GM12873 (cell line): ENCODE results near the gene PTPN2.

Experiments used
- TF ChIP-seq, protein P1 (sequence below): IDR thresholded peaks from 2 replicates; pipeline ENCODE4 v1.5.1; 2012; ENCODE audit warnings: low read depth, mild to moderate bottlenecking, moderate library complexity, low read length, control low read depth; ENCODE audit not compliant: insufficient read depth; ENCODE audit errors: missing control alignments

PTPN2 gene

DNA sequence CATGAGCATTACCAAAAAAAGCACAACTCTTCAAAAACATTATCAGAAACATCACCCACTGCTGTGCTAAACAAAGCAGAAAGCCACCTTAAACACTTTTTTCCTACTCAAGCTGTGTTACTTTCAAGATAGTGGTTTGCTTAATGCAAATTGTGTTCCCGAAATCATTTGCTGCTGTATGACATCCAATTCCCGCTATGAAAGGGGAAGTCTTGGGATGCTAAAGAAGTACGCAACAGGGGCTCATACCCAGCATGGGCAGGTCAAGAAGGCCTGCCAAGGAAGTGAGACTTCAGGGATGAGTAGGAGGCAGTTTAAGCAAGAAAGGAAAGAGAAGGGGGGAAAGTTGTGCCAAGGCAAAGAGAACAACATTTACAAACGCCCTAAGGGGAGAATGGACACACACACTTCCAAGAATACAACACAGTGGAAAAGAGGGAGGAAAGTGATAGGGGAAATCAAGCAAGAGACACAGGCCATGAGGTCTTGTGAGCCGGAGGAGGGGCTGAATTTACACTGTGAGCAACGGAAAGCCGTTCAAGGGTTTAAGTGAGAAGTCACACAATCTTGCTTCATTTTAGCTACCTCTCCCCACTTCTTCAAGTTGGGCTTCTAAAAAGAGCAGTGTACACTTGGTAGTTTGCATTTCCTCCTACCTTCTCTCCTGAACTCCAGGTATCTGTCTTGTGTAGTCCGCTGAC is 4.0 kb downstream of the PTPN2 start:
- TF ChIP-seq, protein P1, sequence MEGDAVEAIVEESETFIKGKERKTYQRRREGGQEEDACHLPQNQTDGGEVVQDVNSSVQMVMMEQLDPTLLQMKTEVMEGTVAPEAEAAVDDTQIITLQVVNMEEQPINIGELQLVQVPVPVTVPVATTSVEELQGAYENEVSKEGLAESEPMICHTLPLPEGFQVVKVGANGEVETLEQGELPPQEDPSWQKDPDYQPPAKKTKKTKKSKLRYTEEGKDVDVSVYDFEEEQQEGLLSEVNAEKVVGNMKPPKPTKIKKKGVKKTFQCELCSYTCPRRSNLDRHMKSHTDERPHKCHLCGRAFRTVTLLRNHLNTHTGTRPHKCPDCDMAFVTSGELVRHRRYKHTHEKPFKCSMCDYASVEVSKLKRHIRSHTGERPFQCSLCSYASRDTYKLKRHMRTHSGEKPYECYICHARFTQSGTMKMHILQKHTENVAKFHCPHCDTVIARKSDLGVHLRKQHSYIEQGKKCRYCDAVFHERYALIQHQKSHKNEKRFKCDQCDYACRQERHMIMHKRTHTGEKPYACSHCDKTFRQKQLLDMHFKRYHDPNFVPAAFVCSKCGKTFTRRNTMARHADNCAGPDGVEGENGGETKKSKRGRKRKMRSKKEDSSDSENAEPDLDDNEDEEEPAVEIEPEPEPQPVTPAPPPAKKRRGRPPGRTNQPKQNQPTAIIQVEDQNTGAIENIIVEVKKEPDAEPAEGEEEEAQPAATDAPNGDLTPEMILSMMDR = no peak

DNA sequence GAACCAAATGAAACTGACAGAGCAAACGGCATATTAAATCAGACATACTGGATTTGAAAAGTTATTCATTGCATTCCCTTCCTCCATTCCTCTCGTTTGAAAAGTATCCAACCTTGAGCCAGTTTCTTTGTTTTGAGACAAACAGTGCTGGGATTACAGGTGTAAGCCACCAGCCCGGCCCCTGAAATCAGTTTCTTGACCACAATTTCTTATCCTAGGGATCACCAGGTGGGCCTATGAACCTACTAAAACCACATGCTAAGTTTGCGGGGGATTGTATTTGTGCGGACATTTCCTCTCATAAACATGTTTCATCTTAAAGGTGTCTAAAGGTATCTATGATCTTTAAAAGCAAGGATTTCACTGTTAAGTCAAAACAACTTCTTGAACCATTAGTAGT is 11.6 kb downstream of the PTPN2 start:
- TF ChIP-seq, protein P1 = no peak

DNA sequence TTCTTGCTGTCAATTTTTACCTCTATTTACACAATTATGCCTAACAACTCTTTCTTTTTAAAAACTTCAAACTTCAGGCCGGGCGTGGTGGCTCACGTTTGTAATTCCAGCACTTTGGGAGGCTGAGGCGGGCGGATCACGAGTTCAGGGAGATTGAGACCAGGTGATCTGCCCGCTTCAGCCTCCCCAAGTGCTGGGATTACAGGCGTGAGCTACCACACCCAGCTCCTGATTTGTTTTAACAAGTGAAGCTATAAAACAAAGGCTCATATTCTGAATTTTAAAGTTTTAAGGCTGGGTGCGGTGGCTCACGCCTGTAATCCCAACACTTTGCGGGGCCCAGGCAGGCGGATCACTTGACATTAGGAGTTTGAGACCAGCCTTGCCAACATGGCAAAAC is 15.5 kb downstream of the PTPN2 start:
- TF ChIP-seq, protein P1 = no peak

DNA sequence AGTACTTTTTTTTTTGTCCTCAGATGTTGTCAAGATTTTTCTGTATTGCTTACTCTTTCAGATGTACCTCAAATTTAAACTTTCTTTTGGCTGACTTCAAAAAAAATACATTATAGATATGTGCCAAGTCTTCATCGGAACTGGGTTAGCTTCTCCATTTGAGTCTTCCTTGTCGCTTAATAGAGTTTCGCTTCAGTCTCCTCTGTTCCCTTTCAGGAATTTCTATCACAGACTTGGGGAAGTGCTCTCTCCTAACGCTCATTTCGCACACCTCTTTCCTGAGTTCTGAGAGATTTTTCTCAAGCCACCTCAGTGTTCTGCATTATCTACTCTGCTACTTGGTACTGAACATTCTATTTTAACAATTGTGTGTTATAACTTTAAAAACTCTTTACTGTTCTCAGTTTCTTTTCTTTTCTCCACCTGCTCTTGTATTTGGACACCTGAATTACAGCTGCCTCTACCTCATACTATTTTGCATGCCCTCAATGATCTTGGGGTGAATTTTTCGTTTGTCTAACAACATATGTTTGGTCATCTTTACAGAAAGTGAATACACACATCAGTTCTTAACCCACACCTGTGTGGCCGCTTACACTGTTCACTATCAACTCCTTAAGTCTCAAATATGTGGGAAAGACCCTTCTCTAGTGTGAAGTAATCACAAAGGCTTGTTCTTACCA is 16.5 kb downstream of the PTPN2 start:
- TF ChIP-seq, protein P1 = no peak

DNA sequence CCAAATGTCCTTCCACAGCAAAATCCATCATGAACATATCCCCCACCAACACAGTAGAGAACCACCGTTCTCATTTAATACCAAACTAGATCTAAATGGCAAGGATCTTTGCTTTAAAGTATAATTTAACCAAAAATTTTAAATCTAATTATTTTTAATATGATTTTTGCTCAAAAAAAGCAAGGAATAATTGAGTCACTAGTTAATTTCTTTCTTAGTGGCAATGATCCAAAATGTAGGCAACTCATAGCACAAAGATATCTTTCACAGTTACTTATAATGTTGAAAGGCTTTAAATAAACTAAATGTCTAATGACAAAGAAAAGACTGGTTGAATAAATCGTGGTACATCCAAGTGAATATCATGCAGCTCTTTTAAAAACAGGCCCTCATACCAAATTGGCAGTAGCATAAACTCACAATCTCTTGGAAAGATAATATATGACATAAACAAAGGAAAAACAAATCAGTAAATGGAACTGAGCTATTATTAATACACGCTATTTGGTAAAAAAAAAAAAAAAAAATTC is 20.3 kb downstream of the PTPN2 start:
- TF ChIP-seq, protein P1 = no peak

DNA sequence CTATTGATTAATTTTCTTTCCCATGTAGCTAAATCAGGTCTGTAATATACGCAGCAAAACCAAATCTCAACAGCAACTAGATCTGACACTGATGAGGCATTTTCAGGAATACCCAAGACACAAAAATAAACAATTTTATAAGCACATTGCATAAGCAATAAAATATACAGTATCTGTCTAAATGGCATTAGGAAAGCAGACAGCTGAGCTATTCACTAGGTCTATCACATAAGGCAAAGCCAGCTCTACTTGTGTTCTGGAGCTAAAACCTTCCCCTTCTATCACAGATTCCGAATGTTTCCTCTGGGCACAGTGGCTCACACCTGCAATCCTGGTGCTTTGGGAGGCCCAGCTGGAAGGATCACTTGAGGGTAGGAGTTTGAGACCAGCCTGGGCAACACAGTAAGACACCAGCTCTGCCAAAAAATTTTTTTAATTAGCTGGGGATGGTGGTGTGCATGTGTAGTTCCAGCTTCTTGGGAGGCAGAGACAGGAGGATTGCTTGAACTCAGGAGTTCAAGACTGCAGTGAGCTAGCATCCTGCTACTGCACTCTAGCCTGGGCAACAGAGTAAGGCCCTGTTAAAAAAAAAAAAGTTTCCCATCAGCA is 21.1 kb downstream of the PTPN2 start:
- TF ChIP-seq, protein P1 = no peak

DNA sequence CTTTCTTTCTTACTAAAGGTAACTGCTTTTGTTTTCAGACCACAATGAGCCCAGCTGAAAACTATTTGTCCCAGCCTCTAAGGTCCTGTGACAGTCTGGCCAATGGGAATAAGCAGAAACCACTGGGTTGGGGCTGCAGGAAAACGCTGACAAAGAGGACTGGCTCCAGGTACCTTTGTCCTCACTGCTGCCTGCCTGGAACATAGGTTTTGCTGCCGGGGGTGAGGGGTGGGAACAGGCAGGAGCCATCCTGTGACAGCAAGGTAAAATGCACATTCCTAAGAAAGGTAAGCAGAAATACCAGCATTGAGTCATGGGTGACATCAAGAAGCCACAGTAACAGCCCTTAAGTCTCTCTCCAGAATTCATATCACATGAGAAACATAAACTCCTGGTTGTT is 21.6 kb downstream of the PTPN2 start:
- TF ChIP-seq, protein P1 = no peak
